PFSK-1 (cell line): ENCODE results near the gene EMCN.

Experiments used
- FOXP2 ChIP-seq: optimal IDR thresholded peaks from 2 replicates; pipeline ENCODE3; 2011; ENCODE audit warnings: borderline replicate concordance, control low read depth, inconsistent platforms; ENCODE audit not compliant: insufficient read depth; ENCODE audit errors: extremely low read length, extremely low read depth
- POLR2AphosphoS5 ChIP-seq: IDR thresholded peaks from 2 replicates; pipeline ENCODE4 v1.6.1; 2012; ENCODE audit warnings: low read depth, mild to moderate bottlenecking, control low read depth, low read length, moderate library complexity
- SIN3A ChIP-seq: IDR thresholded peaks from 2 replicates; pipeline ENCODE4 v1.6.1; 2012; ENCODE audit warnings: mild to moderate bottlenecking, low read length, moderate library complexity, borderline replicate concordance; ENCODE audit not compliant: insufficient read depth
- TAF1 ChIP-seq: IDR thresholded peaks from 2 replicates; pipeline ENCODE4 v1.6.1; 2012; ENCODE audit warnings: low read length, control low read depth, borderline replicate concordance; ENCODE audit not compliant: insufficient read depth
- TF ChIP-seq, protein P1 (sequence below), 2 experiments: IDR thresholded peaks; 2 replicates each; pipeline versions ENCODE4 v1.6.1 to v1.8.0; 2011 to 2012; ENCODE audit warnings: low read depth in 2 of 2, low read length in 2 of 2, control low read depth in 1 of 2, inconsistent platforms in 1 of 2, mild to moderate bottlenecking in 1 of 2, moderate library complexity in 1 of 2; ENCODE audit not compliant: insufficient read depth in 1 of 2

The EMCN gene

DNA sequence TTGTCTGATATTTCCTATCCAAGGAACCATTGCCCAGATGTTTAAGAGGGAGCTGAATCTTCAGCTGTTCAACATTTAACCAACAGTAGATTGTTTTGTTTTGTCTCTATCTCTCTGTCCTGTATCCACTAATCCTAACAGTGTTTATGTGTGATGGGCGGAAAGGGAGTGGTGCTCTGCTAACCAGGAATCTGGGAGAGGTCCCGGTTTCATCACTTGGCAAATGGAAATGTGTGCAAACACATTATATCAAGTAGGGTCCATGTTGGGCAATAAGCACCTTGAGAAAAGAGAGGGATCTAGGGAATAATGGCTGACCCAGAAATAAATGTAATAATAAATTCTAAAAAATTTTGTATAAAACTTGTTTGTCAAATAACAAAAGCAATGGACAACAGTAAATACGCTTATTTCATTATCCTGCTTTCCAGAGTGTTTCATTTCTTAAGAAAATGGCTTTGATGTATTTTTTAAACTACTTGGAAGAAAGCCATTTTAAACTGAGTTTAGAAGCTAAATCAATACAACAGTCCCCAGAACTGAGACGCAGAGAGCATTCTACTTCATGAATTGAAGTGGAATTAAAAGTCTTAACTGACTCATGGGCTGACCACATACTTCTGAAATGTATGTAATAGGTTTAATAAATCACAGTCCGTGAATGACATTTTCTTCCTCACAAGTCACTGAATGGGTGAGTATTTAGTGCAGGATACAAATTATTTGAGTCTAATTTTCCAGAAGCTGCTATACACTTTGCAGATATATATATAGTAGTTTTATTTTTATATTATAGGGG is 55.8 kb downstream of the EMCN start:
- TF ChIP-seq, protein P1, sequence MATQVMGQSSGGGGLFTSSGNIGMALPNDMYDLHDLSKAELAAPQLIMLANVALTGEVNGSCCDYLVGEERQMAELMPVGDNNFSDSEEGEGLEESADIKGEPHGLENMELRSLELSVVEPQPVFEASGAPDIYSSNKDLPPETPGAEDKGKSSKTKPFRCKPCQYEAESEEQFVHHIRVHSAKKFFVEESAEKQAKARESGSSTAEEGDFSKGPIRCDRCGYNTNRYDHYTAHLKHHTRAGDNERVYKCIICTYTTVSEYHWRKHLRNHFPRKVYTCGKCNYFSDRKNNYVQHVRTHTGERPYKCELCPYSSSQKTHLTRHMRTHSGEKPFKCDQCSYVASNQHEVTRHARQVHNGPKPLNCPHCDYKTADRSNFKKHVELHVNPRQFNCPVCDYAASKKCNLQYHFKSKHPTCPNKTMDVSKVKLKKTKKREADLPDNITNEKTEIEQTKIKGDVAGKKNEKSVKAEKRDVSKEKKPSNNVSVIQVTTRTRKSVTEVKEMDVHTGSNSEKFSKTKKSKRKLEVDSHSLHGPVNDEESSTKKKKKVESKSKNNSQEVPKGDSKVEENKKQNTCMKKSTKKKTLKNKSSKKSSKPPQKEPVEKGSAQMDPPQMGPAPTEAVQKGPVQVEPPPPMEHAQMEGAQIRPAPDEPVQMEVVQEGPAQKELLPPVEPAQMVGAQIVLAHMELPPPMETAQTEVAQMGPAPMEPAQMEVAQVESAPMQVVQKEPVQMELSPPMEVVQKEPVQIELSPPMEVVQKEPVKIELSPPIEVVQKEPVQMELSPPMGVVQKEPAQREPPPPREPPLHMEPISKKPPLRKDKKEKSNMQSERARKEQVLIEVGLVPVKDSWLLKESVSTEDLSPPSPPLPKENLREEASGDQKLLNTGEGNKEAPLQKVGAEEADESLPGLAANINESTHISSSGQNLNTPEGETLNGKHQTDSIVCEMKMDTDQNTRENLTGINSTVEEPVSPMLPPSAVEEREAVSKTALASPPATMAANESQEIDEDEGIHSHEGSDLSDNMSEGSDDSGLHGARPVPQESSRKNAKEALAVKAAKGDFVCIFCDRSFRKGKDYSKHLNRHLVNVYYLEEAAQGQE (IDR thresholded peaks at IDR 0.05; ENCODE audit: insufficient read depth in 1 of 2, low read depth in 2 of 2, low read length in 2 of 2), result no peak
- TF ChIP-seq SIN3A, result no peak
- TF ChIP-seq POLR2AphosphoS5, result no peak
- TF ChIP-seq FOXP2, result no peak
- TF ChIP-seq TAF1, result no peak

DNA sequence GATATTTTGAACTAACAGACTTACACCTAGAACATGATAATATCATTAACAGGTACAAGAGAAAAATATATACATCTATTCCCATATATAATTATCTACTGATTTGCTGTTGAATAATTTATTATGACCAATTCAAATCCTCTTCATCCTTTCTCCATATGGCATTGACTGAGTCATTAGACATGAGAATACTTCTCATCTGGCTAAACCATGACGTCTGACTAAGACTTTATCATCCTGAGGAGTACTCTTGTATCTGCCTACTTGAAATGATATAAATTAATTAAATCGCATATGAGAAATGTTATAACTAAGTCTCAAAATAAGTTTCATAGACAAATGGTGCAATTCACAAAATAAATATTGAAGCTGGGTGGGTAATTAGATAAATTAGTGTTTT is 67.4 kb downstream of the EMCN start:
- no peak for TF ChIP-seq FOXP2
- no peak for TF ChIP-seq TAF1
- no peak for TF ChIP-seq SIN3A
- TF ChIP-seq POLR2AphosphoS5, result no peak
- TF ChIP-seq, protein P1 (IDR thresholded peaks at IDR 0.05; ENCODE audit: insufficient read depth in 1 of 2, low read depth in 2 of 2, low read length in 2 of 2), result no peak

DNA sequence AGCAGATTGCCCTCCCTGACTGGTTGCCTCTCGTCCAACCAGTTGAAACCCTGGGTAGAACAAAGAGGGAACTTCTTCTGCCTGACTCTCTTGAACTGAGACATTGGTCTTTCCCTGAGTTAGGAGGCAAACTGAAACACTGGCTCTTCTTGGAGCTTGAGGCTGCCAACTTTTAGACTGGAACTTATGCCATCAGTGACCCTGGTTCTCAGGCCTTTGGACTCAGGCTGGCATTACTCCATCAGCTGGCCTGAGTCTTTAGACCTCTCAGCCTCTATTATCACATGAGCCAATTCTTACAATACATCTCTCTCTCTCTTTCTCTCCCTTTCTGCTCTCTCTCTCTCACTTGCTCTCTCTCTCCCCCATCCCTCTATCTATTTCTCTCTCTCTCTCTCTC is 86.4 kb downstream of the EMCN start:
- TF ChIP-seq, protein P1 (IDR thresholded peaks at IDR 0.05; ENCODE audit: insufficient read depth in 1 of 2, low read depth in 2 of 2, low read length in 2 of 2), result no peak
- TF ChIP-seq TAF1 (no peak), POLR2AphosphoS5 (no peak), FOXP2 (no peak), SIN3A (no peak)

DNA sequence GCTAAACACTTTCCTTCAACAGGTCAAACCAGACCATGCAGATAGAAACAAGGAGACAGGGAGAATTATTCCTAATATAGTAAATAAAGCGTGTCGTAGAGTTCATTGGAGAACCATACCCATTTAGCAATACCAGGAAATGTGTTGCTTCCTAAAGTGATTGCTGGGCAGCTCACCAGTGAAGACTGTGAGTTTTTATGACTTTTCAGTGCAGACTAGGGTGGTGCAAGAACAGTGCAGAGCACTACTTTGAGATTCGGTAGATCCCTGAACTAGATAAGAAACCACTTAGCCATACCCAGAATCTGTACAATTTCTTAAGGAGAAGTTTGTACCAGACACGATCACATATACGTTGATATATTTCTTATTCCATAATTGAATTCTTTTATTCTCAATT is 87.4 kb downstream of the EMCN start:
- no peak for TF ChIP-seq POLR2AphosphoS5
- TF ChIP-seq SIN3A, result no peak
- no peak for TF ChIP-seq TAF1
- TF ChIP-seq, protein P1 (IDR thresholded peaks at IDR 0.05; ENCODE audit: insufficient read depth in 1 of 2, low read depth in 2 of 2, low read length in 2 of 2), result no peak
- no peak for TF ChIP-seq FOXP2

DNA sequence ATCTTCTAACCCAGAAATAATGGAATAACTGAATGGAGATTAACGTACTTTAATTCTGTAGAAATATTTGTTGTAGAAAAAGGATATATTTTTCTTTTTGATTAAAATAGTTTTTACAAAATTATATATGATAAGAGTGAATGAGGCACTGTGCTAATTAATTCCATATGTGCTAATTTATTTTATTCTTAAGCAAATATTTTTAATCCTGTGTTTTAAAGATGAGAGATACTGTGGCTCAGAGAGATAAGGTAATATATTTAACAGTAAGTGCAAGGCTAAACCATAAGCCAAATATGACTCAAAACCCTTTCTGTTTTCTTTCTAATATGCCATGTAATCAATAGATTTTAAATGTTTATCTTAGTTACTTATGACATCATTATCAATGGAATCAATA is 88.2 kb downstream of the EMCN start:
- no peak for TF ChIP-seq FOXP2
- TF ChIP-seq POLR2AphosphoS5, result no peak
- TF ChIP-seq SIN3A, result no peak
- TF ChIP-seq, protein P1 (IDR thresholded peaks at IDR 0.05; ENCODE audit: insufficient read depth in 1 of 2, low read depth in 2 of 2, low read length in 2 of 2), result no peak
- no peak for TF ChIP-seq TAF1
